Glomerular endothelial cell (primary cell): ENCODE results near the gene BTBD9. TPM values are rescaled to one million over a fixed set of nuclear protein-coding genes. Genes with fewer than 3 reads are reported as not detected.

ENCODE experiments used
- DNase-seq: peaks from one replicate; pipeline ENCODE4 v3.0.0-alpha.2; 2011; ENCODE audit warnings: low read depth, low spot score; ENCODE audit errors: extremely low read depth
- total RNA-seq: library from RNA; depleted of rRNA; stranded (reverse); fragments of >200 nt; gene quantifications from 2 replicates; pipeline ENCODE4 v1.2.3, GENCODE V29; 2015

The BTBD9 gene
- total RNA-seq, 1 donor from 2014 or later = 13.2 TPM

GRCh38 chr6:38489951-38490350 is 149.8 kb downstream of the BTBD9 start:
- DNase-seq = no peak

GRCh38 chr6:38487423-38487822 is 152.3 kb downstream of the BTBD9 start:
- no peak for DNase-seq

- DNase-seq = no peak
These were observed 154.2 kb downstream of the BTBD9 start for GRCh38 chr6:38485488-38485887.

- DNase-seq = no peak
These were observed 155.1 kb downstream of the BTBD9 start for GRCh38 chr6:38484656-38485055.

GRCh38 chr6:38483526-38483925 is 156.2 kb downstream of the BTBD9 start:
- DNase-seq = no peak

GRCh38 chr6:38482466-38482865 is 157.3 kb downstream of the BTBD9 start:
- DNase-seq = no peak

- no peak for DNase-seq
These were observed 157.9 kb downstream of the BTBD9 start for GRCh38 chr6:38481851-38482250.

- DNase-seq = no peak
These were observed 158.4 kb downstream of the BTBD9 start for GRCh38 chr6:38481211-38481836.

GRCh38 chr6:38480036-38480435 is 159.7 kb downstream of the BTBD9 start:
- DNase-seq = no peak

- DNase-seq = no peak
These were observed 160.4 kb downstream of the BTBD9 start for GRCh38 chr6:38479331-38479730.

- no peak for DNase-seq
These were observed 162.0 kb downstream of the BTBD9 start for GRCh38 chr6:38477680-38478260.

GRCh38 chr6:38476888-38477287 is 162.8 kb downstream of the BTBD9 start:
- DNase-seq = no peak

- no peak for DNase-seq
These were observed 163.6 kb downstream of the BTBD9 start for GRCh38 chr6:38476141-38476540.

GRCh38 chr6:38470548-38470947 is 169.2 kb downstream of the BTBD9 start:
- no peak for DNase-seq

GRCh38 chr6:38467566-38467965 is 172.2 kb downstream of the BTBD9 start:
- DNase-seq = no peak

- no peak for DNase-seq
These were observed 179.5 kb downstream of the BTBD9 start for GRCh38 chr6:38460186-38460585.

GRCh38 chr6:38459291-38459690 is 180.4 kb downstream of the BTBD9 start:
- DNase-seq = no peak

GRCh38 chr6:38453861-38454260 is 185.9 kb downstream of the BTBD9 start:
- DNase-seq = no peak

- no peak for DNase-seq
These were observed 186.7 kb downstream of the BTBD9 start for GRCh38 chr6:38452816-38453660.

- no peak for DNase-seq
These were observed 189.0 kb downstream of the BTBD9 start for GRCh38 chr6:38450717-38451116.

GRCh38 chr6:38445925-38446324 is 193.8 kb downstream of the BTBD9 start:
- no peak for DNase-seq

- DNase-seq = no peak
These were observed 194.4 kb downstream of the BTBD9 start for GRCh38 chr6:38445336-38445735.
